ENCODE measurements around the gene OR6J1.
"Not testable (repeated sequence)": the region's sequence is repeated elsewhere in the genome, so short reads cannot be mapped to it uniquely, and the experiment has no call there.

The OR6J1 gene

GRCh38 chr14:22650960-22651521, 6.9 kb upstream of the OR6J1 start:
- no peak for DNase-seq (ENCODE audit: low read depth in 2 of 2)

GRCh38 chr14:22650046-22650739, 6.0 kb upstream of the OR6J1 start:
- no peak for DNase-seq (ENCODE audit: low read depth in 2 of 2)

- no peak for DNase-seq (ENCODE audit: low read depth in 2 of 2)
Observed at GRCh38 chr14:22648506-22648905, 4.4 kb upstream of the OR6J1 start.

- no peak for DNase-seq (ENCODE audit: low read depth in 2 of 2)
Observed at GRCh38 chr14:22646570-22647254, 2.6 kb upstream of the OR6J1 start.

- no peak for DNase-seq (ENCODE audit: low read depth in 2 of 2)
Observed at GRCh38 chr14:22641846-22642245, 2.3 kb downstream of the OR6J1 start.

- no peak for DNase-seq (ENCODE audit: low read depth in 2 of 2)
Observed at GRCh38 chr14:22640192-22640591, 4.0 kb downstream of the OR6J1 start.

- DNase-seq (ENCODE audit: low read depth in 2 of 2), result not testable (repeated sequence)
Observed at GRCh38 chr14:22635980-22636379, 8.2 kb downstream of the OR6J1 start.

- DNase-seq (ENCODE audit: low read depth in 2 of 2), result no peak
Observed at GRCh38 chr14:22634233-22634900, 9.8 kb downstream of the OR6J1 start.

- DNase-seq (ENCODE audit: low read depth in 2 of 2), result no peak
Observed at GRCh38 chr14:22630486-22630885, 13.7 kb downstream of the OR6J1 start.

GRCh38 chr14:22630066-22630465, 14.1 kb downstream of the OR6J1 start:
- no peak for DNase-seq (ENCODE audit: low read depth in 2 of 2)

GRCh38 chr14:22629361-22629760, 14.8 kb downstream of the OR6J1 start:
- no peak for DNase-seq (ENCODE audit: low read depth in 2 of 2)

- no peak for DNase-seq (ENCODE audit: low read depth in 2 of 2)
Observed at GRCh38 chr14:22627506-22628263, 16.5 kb downstream of the OR6J1 start.

- no peak for DNase-seq (ENCODE audit: low read depth in 2 of 2)
Observed at GRCh38 chr14:22626590-22626989, 17.6 kb downstream of the OR6J1 start.

- no peak for DNase-seq (ENCODE audit: low read depth in 2 of 2)
Observed at GRCh38 chr14:22623047-22623446, 21.1 kb downstream of the OR6J1 start.

- no peak for DNase-seq (ENCODE audit: low read depth in 2 of 2)
Observed at GRCh38 chr14:22622255-22622654, 21.9 kb downstream of the OR6J1 start.

GRCh38 chr14:22615765-22616164, 28.4 kb downstream of the OR6J1 start:
- DNase-seq (ENCODE audit: low read depth in 2 of 2), result not testable (repeated sequence)

- no peak for DNase-seq (ENCODE audit: low read depth in 2 of 2)
Observed at GRCh38 chr14:22614240-22614799, 29.8 kb downstream of the OR6J1 start.

GRCh38 chr14:22613736-22614239, 30.4 kb downstream of the OR6J1 start:
- DNase-seq (ENCODE audit: low read depth in 2 of 2), result no peak

GRCh38 chr14:22613106-22613695, 31.0 kb downstream of the OR6J1 start:
- no peak for DNase-seq (ENCODE audit: low read depth in 2 of 2)

GRCh38 chr14:22610931-22611330, 33.2 kb downstream of the OR6J1 start:
- no peak for DNase-seq (ENCODE audit: low read depth in 2 of 2)

GRCh38 chr14:22607291-22607690, 36.9 kb downstream of the OR6J1 start:
- DNase-seq (ENCODE audit: low read depth in 2 of 2), result no peak

All from stimulated activated CD4-positive, alpha-beta T cell treated with anti-CD3 and anti-CD28 coated beads, Interleukin-1b, Interleukin-23, amount 100 ng/mL, for 4 hours (primary cell).